GM03348 (cell line): Measurements from ENCODE around the gene SHISA9.

Source experiments
- DNase-seq: peaks from one replicate; pipeline ENCODE4 v3.0.0; 2012; ENCODE audit warnings: low spot score

SHISA9 gene

DNA sequence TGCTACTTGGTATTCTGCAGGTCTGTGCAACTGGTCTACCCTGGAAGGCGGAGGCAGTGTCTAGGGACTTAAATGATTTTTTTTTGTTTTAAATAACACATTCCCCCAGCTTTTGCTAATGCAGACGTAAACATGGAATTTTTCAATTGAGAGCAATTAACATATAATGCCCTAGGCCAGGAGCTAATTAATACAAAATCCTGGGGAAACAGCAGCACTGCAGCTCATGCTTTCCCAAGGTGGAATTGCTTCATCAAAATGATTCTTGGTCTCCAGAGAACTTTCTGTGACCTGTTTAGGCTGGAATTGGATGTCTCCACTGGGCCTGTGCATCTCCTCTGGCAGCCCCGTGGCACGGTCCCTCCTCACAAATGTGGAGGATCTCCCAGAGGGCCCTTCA lies 50.6 kb downstream of the SHISA9 start:
- DNase-seq: no peak

DNA sequence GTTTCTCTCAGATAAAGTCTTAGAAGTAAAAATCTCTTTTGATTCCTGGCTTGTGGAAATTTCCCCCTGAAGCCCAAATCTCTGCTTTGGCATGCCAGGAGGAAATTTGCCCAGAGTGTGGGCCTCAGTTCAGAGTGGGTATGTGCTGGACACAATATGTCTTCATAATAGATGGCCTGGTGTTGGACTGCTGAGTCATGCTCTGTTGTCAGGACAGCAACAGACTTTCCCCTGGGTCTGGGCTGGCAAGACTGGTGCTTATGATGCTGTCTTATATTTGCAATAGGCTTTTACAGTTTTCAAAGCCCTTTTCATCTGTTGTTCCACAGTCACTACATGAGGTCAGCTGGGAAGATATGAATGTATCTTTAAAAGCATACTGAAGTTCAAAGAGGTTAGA lies 57.0 kb downstream of the SHISA9 start:
- DNase-seq: no peak

DNA sequence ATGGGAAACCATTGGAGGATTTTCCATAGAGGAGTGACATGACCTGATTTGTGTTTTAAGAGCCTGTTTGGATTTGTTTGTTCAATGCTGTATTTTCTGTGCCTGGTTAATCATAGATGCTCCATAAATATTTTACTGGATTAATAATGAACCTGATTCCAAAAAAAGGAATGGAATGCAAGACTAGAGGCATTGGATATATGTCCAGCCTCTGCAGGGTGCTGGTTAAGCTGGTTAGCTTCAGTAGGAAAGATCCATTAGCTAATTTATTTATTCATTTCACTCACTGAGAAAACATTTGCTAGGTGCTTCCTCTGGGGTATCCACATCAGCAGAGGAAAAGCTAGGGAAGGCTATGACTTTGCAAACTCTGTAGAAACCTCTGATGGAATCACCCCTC lies 57.7 kb downstream of the SHISA9 start:
- DNase-seq: no peak

DNA sequence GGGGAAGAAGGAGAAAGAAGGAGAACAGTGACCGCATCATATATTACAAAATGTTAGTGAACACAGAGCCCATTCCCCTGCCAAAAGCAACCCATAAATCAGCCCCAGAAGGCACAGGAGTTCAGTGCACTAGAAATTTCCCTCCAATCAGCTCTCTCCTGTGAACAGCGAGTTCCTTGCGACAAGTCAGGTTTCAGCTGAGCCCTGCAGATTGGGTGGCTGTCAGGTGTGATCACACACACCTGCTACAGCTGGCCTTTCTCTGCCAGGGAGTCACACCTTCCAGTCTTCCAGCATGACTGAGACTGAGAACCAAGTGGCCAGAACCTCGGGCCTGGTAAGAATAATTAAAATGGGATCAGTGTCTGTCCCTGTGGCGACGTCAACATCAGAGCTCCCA lies 60.2 kb downstream of the SHISA9 start:
- DNase-seq: no peak

DNA sequence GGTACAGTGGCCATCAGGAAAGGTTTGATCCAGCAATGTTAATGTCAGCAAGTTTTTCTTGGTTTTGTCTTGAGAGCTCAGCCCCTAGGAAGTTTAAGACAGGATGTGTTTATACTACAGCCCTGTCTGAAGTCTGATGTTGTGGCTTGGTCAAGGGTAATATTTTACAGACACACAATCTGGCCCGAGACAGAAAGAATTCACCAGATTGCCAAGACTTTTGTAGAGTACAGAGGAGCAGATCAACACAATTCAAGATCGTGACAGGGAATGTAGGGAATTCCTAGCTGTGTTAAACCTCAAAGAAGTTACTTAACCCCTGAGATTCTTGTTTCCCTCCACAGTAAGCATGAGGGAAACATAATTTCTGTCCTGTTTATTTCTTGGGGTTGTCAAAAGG lies 63.1 kb downstream of the SHISA9 start:
- no peak for DNase-seq

DNA sequence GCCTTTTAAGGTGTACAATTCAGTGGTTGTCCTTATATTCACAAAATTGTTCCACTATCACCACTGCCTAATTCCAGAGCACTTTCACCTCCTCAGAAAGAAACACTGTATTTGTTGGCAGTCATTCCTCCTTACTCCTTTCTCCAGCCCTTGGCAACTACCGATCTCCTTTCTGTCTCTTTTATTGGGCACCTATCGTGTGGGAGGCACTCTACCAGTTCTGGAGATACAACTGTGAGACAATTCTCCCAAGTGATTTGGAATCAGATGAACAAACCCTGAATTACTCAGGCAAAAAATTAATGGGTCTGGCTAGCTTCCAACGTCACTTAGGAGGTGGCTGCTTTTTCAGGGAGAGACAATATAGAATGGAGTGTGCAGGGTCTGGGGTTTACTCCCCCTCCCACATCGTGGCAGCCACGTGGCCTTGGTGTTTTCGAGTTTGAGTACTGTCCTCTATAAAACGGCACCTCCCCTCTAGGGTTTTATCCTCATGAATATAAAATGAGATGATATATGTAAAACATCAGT lies 63.9 kb downstream of the SHISA9 start:
- no peak for DNase-seq

DNA sequence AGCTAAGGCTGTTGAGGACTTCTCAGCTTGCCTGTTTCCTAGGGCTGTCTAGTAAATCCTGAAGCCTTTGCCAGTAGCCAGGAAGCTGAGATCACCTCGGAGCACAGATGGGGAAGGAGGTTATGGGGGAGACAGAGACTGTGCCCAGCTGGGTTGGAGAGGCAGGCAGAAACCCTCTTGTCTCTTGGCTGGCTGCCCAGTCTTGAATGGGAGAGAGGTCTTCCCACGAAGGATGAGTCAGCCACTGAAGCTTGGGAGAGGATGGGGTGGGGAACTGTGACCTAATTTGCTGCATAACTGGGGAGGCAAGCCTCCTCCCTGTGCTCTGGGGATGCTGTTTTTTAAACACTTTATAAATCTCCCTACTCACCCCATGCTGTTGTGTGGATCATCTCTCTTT lies 69.8 kb downstream of the SHISA9 start:
- DNase-seq: no peak

DNA sequence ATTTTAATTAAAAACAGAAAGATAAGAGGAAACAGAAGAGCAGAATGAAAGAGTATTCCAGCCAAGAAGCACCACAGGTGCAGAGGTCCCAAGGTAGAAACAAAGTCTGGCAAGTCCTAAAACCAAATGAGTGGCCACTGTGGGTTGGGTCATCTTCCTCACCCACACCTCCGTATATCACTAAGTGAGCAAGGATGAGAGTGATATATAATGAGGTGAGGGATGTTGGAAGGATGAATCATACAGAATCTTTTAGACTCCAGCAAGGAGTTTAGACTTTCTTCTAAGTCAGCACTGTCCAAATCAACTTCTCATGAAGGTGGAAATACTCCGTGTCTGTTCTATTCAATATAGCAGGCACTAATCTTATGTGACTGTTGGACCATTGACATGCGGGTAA lies 70.8 kb downstream of the SHISA9 start:
- no peak for DNase-seq

DNA sequence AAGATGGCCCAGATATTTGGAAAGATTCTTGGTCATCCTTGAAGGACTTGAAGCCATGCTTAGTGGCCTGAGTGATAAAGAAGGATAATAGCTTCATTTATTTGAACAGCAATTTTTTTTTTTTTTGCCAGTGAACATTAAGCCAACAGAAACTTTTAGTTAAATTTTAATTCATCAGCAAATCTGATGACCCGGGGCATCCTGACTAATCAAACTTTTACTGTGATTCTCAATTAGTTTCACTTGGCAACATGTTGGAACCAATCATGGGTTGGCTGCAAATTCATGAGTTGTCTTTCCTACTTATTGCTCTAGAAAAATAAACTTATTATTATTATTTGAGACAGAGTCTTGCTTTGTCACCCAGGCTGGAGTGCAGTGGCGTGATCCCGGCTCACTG lies 74.4 kb downstream of the SHISA9 start:
- DNase-seq: no peak

DNA sequence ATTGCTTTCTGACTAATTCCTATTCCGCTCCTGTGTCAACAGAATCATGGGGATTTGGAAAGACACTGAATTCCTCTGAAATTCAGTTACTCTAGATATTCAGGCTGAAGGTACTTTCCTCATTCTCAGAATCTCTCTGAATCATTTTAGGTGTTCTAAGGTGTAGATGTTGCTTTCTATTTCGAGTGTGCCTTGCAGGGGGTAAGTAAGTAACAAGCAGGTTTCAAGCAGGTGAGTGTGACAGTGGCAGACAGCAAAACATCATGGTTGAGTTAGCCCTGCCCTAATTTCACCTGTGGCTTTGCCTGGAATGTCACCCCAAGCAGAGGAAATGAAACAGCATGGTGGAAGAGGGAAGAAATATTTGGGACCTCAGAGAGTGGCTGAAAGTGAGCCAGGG lies 75.1 kb downstream of the SHISA9 start:
- no peak for DNase-seq

DNA sequence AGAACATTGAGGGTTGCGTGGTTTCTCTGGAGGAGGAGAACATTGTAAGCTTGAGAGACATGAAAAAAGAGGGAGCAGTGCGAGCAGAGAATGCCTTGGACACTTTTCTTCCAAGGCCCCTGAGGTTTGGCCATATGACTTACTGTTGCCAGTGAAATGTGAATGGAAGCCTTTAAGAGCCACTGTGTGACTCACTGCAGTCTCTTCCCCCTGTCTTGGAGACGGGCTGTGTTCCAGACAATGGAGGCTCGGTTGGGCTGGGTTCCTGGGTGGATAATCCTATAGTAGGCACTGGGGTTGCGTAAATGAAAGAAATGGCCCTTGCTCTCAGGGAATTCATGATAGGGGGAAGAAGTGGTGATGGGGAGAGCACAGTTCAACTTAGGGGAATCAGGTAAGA lies 75.5 kb downstream of the SHISA9 start:
- DNase-seq: no peak

DNA sequence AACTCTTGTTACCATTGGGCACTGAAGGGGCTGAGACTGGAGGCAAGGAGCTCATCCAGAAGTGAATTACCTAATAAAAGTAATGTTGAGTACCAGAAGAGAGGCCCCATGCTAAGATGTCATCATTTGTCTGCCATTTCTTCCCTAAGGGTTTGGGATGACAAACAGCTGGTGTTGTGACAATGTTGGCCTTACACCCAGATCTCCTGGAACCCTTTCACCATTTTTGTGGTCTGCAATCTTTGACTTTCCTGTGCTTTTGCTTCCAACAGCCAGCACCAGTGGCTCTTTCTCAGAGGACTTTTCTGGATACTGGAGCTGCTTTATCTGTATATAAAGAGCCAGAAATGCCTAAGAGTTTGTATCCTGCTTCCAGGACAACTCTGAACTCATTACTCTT lies 84.1 kb downstream of the SHISA9 start:
- no peak for DNase-seq

DNA sequence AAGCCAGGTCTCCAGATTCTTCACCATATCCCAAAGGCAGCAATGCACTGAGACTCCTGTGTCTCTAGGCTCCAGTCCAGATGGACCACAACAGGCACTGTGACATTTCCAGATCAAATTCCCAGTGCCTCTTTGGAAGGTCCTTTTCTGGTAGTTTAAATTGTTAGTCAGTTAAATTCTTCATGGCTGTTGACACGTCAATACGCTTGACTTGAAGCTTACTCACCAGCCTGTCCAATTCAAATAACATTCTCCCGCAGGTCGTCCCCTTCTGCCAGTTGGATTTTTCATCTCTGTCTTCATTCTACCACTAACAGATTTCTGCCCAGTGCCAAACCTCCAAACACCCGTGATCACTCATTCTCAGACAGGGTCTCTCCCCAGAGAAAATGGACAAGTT lies 86.7 kb downstream of the SHISA9 start:
- no peak for DNase-seq

DNA sequence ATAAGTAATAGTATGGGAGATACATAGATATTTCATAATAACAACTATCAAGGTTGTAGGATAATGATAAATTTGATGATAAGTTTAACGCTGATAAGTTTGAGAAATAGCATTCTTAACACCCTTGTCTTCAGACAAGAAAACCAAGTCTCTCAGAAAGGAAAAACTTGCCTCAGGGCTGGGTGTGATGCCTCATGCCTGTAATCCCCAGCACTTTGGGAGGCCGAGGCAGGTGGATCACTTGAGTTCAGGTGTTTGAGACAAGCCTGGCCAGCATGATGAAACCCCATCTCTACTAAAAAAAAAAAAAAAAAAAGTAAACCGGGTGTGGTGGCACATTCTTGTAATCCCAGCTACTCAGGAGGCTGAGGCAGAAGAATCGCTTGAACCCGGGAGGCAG lies 90.7 kb downstream of the SHISA9 start:
- DNase-seq: no peak

DNA sequence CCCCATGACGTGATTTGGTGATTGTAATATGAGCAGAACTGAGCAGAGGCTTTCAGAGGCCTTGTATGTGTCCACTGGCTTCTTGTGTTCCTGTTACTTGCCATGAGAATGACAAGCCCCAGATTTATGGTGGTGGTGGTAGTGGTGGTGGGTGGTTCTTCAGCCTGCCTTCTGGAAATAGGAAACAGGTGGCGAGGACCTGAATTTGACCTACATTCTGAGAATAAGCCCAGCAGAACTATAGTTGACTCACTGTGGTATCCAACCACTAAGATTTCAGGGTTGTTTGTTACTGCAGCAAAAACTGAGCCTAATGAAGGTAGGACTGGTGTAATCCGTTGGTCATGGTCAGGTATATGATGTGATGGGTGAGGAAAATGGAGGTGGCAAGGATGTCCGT lies 93.0 kb downstream of the SHISA9 start:
- no peak for DNase-seq

DNA sequence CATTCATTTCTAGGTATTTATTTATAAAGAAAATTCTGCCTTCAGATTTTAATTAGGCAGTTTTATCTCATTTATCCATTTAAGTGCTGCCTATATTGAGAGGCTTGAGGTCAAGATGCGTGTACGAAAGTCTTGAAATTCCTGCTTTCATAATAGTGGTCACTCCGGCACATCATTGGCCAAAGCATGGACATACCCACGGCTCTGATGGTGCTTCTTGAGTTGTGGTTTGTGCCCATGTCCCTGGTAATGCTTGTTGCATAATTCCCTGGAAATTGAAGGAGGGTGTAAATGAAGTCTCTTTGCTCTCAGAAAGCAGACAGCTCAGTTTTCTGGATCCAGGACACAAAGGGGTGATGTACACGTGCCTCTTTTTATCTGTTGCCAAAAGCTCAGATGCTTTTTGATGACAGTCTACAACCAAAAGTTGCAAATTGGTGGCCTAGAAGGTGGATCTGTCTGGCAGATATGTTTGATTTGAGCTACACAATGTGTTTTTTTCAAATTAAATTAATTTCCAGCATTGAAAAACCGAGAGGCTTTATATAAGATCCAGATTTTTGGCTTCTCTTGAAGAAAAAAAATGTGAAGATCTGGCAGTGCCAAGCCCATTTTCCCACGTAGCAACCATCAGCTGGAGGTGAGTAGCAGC lies 94.4 kb downstream of the SHISA9 start:
- DNase-seq: no peak

DNA sequence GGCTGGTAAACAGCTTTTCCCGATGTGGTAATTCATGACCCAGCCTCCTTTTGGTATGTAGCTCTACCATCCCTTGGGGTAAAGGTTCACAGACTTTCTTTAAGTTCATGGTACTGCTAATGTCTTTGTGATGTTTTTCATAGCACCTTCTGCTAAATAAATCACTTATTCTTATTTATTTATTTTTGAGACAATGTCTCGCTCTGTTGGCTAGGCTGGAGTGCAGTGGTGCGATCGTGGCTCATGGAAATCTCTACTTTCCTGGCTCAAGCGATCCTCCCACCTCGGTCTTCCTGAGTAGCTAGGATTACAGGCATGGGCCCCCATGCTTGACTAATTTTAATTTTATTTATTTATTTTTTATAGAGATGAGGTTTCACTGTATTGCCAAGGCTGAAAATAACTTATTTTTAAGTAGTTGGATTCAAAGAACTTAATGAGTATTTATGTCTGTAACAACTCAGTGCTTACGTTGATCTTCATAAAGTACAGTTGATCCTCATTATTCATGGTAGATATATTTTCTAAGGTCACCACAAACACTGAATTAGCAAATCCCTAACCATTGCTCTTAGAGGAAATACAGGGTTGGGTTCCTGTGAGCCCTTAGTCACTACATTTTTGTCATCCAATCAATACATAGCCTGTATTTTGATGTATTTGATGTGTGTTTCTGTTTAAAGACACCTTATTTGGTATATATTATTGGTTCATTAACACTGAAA lies 97.1 kb downstream of the SHISA9 start:
- DNase-seq: no peak

DNA sequence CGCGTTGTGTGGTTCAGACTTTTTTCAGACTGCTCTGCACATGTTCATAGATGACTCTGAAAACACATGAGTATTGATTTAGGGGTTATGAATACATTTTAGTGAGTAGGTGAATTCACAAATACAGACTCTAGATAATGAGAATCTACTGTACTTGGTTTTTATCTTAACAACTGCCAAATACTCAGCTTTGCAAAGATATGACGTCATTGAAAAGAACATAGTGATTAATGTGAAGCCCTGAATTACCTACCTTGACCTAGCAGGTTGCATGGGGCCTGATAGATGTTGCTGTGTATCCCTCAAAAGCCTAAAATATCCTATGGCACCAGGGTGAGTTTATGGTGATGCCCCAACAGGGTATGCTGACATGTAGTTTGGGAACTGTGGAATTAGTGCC lies 98.0 kb downstream of the SHISA9 start:
- DNase-seq: no peak

DNA sequence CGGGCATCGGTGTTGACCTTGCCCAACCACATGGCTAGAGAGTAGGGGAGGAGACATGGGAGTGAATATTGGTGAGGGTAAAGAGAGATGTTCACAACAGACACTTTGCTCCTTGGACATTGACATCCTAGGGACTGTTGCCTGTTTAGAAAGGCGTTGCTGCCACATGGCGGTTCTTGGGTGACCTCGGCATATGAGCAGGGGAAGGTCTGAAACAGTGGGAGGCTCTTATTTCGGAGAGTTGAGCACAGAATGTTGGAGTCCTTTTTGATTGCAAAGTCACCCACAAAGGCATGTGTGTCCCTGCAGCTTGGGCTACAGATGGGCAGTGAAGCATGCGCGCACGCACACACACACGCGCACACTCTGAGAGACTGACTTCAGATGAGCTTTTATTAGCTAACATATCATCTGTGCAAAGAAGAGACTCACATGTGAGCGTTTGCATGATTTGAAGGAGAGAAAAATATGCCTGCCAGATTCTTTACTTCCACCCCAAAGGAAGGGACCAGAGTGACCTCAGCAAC lies 104.4 kb downstream of the SHISA9 start:
- DNase-seq: no peak

DNA sequence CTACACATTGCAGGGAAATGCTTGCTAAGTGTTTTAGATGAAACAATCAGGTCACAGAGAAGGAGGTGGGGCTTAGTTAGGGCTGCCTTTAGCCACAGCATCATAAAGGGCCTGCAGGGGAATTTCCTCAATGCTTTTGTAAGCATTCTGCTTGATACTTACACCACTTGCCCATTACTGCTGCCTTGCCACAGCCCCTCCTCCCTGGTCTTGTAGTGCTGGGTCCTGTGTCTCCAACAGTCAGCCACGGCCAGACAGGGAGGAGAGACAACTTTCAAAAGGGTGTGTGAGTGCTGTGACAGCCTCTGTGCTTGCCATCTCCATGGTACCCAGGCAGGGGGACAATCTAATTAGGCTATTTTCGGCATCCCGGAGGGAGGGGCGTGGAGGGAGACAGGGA lies 111.2 kb downstream of the SHISA9 start:
- DNase-seq: no peak

DNA sequence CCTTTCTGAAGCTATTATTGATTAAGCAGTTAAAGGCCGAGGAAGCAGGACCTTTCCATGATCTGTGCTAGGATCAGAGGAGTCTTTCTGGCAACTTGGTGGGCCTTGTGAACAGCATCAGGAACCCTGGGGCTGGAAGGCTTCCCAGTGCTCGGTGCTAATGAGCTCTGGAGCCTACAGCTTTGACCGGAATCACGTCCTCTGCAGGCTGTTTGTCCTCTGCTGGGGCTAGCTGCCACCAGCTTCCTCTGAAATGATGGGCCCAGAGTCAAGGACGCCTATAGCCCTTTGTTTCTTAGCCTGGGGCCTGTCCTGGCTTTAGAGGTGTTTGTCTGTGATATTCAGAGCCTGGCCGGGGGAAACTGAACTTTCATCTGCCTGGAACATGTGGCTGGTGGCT lies 111.6 kb downstream of the SHISA9 start:
- DNase-seq: no peak

DNA sequence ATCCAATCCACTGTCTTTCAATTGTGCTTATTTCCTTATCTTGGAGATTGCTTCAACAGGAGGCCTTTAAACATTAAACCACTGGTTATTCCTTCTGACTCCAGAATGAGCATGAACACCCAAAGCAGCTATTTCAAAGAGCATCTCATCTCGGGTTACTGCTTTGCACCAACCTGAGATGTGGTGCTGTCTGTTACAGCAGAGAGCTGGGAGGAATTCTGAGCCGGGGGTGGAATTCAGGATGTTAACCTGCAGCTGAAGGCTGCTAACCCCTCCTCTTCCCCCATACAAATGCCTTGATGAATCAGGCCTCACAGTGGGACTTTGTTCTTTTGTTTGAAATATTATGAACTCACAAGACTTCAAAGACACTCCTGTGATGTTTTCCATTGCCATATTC lies 113.1 kb downstream of the SHISA9 start:
- DNase-seq: no peak

DNA sequence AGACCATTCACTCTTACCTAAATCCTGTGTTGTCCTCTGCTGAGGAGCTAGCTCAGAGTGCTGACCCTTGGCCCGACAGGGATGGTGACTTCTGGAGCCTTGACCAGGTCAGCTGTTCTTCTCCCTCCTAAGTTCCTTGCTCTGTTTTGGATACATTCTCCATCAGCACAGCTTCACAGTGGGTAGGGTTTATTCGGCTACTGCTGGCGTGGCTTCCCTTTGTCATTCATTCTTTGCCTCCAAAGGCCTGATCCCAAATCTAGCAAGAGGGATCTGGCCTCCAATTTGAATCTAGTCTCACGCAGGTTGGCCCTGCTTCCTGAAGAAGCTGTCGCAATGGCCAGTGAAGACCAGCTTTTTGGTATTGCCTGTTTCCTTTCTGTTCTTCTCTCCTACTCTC lies 116.6 kb downstream of the SHISA9 start:
- DNase-seq: no peak

DNA sequence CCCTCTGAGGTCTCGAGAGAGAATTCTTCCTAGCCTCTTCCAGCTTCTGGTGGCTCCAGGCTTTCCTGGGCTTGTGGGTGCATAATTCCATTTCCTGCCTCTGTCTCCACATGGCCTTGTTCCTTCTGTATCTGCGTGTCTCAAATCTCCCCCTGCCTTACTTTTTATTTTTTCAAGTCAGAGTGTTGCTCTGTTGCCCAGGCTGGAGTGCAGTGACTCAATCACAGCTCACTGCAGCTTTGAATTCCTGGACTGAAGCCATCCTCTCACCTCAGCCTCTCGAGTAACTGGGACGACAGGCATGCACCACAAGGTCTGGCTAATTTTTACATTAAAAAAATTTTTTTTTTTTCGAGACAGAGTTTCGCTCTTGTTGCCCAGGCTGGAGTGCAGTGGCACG lies 120.6 kb downstream of the SHISA9 start:
- DNase-seq: no peak
